Muscle layer of duodenum (tissue), 2 donors: Measurements from ENCODE around the gene KCNJ3.

ENCODE experiments used
- H3K27ac ChIP-seq: one replicate; pipeline ENCODE4 v1.7.0; 2013; ENCODE audit warnings: mild to moderate bottlenecking, low read length
- H3K27me3 ChIP-seq: one replicate; pipeline ENCODE4 v1.7.0; 2013; ENCODE audit warnings: low read depth, mild to moderate bottlenecking, control low read depth, low read length
- H3K36me3 ChIP-seq, 2 donors: one replicate each; pipeline ENCODE4 v1.7.0; 2013; ENCODE audit warnings: low read length in 2 of 2, control low read depth in 1 of 2, mild to moderate bottlenecking in 1 of 2; ENCODE audit not compliant: insufficient read depth in 2 of 2, control insufficient read depth in 1 of 2
- H3K4me1 ChIP-seq, 2 donors: one replicate each; pipeline ENCODE4 v1.7.0; 2013; ENCODE audit warnings: low read length in 2 of 2, mild to moderate bottlenecking in 2 of 2, control low read depth in 1 of 2, moderate library complexity in 1 of 2; ENCODE audit not compliant: insufficient read depth in 2 of 2, control insufficient read depth in 1 of 2
- H3K4me3 ChIP-seq, 2 donors: one replicate each; pipeline ENCODE4 v1.7.0; 2013; ENCODE audit warnings: low read length in 2 of 2, low read depth in 1 of 2, mild to moderate bottlenecking in 1 of 2
- H3K9me3 ChIP-seq, 2 donors: one replicate each; pipeline ENCODE4 v1.7.0; 2013; ENCODE audit warnings: low read length in 2 of 2, control low read depth in 1 of 2, mild to moderate bottlenecking in 1 of 2; ENCODE audit not compliant: control insufficient read depth in 1 of 2
- donor health status: healthy.

Gene KCNJ3, protein sequence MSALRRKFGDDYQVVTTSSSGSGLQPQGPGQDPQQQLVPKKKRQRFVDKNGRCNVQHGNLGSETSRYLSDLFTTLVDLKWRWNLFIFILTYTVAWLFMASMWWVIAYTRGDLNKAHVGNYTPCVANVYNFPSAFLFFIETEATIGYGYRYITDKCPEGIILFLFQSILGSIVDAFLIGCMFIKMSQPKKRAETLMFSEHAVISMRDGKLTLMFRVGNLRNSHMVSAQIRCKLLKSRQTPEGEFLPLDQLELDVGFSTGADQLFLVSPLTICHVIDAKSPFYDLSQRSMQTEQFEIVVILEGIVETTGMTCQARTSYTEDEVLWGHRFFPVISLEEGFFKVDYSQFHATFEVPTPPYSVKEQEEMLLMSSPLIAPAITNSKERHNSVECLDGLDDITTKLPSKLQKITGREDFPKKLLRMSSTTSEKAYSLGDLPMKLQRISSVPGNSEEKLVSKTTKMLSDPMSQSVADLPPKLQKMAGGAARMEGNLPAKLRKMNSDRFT

DNA sequence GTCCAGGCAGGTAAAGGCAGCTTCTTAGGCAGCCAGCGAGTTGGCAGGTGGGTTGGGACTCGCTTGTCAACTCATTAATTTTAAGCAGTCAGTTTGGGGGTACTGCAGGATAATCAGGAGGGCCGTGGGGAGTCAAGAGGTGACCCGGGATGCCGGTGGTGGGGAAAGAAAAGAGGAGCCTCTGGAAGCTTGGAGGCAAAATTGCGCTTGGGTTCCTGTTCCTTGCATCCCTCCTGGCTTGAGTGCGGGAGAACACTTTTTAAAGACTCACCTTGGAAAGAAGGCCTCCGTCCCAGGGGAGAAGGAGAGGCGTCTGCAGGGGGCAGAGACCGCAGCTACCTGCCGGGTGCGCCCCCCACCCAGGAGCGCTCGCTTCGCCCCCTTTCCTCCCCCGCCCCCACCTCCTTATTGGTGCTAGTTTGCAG is at the start of gene KCNJ3:
KCNJ3 (plus strand) TSS at position 400 of the 425 bp plus-strand sequence. CDS start 81 bp downstream, outside the sequence.
- peak within 1 kb of the TSS; percentile 0 for H3K27ac ChIP-seq
- no peaks in the 10 kb centered on the region for H3K9me3 ChIP-seq
- H3K27me3 ChIP-seq, result peaks cover 14% of the 10 kb centered on the region
- H3K4me3 ChIP-seq, result peak within 1 kb of the TSS; percentile 63 to 66
- peaks cover 0 to 23% of the 10 kb centered on the region in 2 donors for H3K4me1 ChIP-seq
- no peaks in the 10 kb centered on the region for H3K36me3 ChIP-seq

DNA sequence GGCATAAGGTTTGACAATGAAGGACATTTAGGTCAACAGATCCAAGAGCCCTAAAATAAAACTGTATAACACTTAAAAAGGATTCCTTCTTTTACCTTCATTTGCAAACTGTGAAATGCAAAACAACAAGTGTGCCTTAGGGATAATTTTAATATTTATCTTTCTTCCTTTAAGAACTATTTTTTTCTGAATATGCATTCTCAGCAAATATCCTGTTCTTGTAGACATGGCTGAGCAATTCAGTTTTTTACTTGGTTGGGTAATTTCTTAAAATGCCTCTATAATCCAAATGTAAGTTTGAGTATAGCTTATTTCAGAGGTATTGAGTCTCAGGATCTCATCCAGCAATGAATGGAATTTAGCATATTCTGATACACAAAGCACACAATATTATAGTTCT is 43.0 kb upstream of the KCNJ3 start:
- no peaks in the 10 kb centered on the region for H3K27me3 ChIP-seq
- no peaks in the 10 kb centered on the region for H3K4me1 ChIP-seq
- no peak overlapping the region for H3K27ac ChIP-seq
- H3K9me3 ChIP-seq, result no peaks in the 10 kb centered on the region
- no peak overlapping the region for H3K4me3 ChIP-seq
- no peaks in the 10 kb centered on the region for H3K36me3 ChIP-seq

DNA sequence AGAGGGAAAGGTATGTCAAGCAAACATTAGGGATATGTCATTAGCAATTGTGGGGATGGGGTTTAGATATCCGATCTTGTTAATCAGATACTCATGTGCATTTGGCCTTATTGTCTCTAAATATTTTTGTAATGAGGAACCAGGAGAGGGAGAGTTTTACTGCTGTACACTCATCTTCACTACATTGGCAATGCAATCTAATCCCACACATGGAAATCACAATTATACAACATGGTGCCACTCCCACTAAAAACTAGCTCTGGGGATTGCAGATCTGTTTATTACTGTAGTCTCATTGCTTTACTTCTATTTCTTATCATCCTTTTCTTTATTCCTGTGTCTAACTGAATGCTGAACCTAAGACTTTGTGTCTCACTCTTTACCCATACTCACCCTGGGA is 39.6 kb upstream of the KCNJ3 start:
- Histone ChIP-seq H3K4me3 (no peak overlapping the region), H3K4me1 (no peaks in the 10 kb centered on the region), H3K27ac (no peak overlapping the region), H3K27me3 (no peaks in the 10 kb centered on the region), H3K9me3 (no peaks in the 10 kb centered on the region), H3K36me3 (no peaks in the 10 kb centered on the region)

DNA sequence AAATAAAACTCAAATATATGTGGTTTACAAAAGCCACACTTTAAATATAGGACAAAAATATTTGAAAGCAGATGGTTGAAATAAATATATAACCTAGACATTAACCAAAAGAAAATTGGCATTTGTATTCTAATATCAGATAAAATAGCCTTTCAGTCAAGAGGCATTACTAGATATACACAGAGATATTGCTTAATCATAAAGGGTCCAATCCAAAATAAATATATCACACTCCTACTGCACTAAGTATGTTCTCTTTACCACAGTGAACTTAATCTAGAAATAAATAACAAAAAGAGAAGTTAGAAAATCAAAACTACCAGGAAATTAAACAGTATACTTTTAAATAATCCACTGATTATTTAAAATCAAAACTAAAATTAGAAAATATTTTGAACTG is 34.2 kb upstream of the KCNJ3 start:
- H3K4me3 ChIP-seq, result no peak overlapping the region
- H3K36me3 ChIP-seq, result no peaks in the 10 kb centered on the region
- H3K4me1 ChIP-seq, result no peaks in the 10 kb centered on the region
- H3K9me3 ChIP-seq, result no peaks in the 10 kb centered on the region
- H3K27me3 ChIP-seq, result no peaks in the 10 kb centered on the region
- no peak overlapping the region for H3K27ac ChIP-seq

DNA sequence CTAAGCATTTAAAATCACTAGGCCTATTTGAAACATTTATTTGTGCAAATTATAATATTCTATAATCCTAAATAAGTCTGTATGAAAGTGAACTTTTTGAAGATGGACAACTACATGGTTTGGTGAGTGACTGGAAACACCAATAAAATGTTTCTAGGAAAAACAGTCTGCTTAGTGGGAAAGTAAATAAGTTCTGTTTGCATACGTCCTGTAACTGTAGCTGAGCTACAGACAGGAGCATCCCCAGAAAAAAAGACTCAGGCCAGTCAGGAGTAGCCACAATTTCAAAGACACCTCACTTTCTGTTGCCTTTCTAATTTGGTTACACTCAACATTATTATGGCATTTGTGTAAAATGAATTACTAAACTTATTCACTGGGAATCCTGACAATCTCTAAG is 28.4 kb upstream of the KCNJ3 start:
- Histone ChIP-seq H3K9me3 (no peaks in the 10 kb centered on the region), H3K4me3 (no peak overlapping the region)

DNA sequence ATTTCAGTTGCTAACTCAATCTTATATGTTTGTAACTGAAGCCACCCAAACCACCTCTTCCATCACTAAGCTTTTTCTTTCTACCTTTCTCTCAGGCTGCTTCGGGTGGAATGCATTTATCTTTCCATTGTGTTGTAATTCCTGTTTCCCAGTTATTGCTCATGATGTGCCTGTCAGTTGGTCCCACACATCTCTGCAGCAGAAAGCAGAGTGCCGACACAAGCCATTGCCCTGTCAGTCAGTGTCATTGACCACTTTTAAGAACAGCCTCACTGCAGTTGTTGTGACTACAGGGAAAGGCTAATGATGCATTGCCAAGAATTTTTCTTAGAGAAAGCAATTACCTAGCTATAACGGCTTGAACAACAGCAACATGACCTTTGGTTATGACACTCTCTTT is 24.8 kb upstream of the KCNJ3 start:
- Histone ChIP-seq H3K27ac (no peak overlapping the region), H3K9me3 (no peaks in the 10 kb centered on the region), H3K36me3 (no peaks in the 10 kb centered on the region), H3K4me3 (no peak overlapping the region), H3K27me3 (no peaks in the 10 kb centered on the region), H3K4me1 (no peaks in the 10 kb centered on the region)

More for the DNA sequence above, 28.4 kb upstream of the KCNJ3 start:
- Histone ChIP-seq H3K36me3 (no peaks in the 10 kb centered on the region), H3K27ac (no peak overlapping the region), H3K4me1 (no peaks in the 10 kb centered on the region), H3K27me3 (no peaks in the 10 kb centered on the region)

DNA sequence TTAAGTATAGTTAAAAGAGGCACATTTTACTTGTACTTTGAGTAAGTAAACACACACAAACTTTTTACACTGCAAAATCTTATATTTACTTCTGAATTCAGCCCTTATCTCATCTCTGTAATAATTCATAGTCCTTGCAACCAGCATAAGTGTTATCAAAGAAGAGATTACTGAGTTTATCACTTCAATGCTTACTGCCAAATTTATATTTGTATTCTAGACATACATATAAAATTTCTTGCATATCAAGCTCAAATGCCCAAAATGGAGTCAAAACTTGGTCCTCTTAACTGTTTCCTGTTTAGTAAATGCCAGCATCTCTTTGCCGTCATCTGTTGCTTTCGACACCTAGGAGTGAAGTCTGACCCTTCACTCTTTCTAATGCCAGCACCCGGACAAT is 21.1 kb upstream of the KCNJ3 start:
- Histone ChIP-seq H3K9me3 (no peaks in the 10 kb centered on the region), H3K27me3 (no peaks in the 10 kb centered on the region), H3K4me3 (no peak overlapping the region), H3K4me1 (no peaks in the 10 kb centered on the region), H3K27ac (no peak overlapping the region), H3K36me3 (no peaks in the 10 kb centered on the region)

DNA sequence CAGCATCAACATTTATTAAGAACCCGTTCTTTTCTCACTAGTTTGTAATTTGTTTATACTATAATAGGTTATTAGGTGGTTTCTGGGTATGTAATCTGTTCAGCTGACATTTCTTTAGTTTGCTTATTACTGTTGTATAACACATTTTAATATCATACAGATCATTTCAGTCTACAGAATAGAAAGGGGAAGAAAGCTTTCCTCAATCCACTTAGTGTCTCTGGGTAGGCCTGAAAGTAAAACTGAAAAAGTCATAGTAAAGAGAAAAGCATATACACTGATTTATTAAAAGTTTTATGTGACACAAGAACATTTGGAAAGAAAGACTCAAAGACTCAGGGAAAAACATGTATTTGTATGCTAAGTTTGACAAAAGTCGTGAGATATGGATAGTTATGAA is 16.8 kb upstream of the KCNJ3 start:
- Histone ChIP-seq H3K9me3 (no peaks in the 10 kb centered on the region), H3K27me3 (no peaks in the 10 kb centered on the region), H3K27ac (no peak overlapping the region), H3K4me1 (no peaks in the 10 kb centered on the region), H3K4me3 (no peak overlapping the region), H3K36me3 (no peaks in the 10 kb centered on the region)

DNA sequence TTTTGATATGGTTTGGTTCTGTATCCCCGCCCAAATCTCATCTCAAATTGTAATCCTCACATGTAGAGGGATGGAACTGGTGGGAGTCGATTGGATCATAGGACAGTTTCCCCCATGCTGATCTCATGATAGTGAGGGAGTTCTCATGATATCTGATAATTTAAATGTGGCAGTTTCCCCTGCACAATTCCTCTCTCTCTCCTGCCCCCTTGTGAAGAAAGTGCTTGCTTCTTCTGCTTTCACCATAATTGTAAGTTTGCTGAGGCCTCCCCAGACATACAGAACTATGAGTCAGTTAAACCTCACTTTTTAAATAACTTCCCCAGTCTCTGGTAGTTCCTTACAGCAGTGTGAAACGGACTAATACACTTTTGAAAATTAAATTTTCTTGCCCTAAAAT is 12.3 kb upstream of the KCNJ3 start:
- Histone ChIP-seq H3K4me3 (no peak overlapping the region), H3K36me3 (no peaks in the 10 kb centered on the region), H3K9me3 (no peaks in the 10 kb centered on the region), H3K4me1 (no peaks in the 10 kb centered on the region), H3K27ac (no peak overlapping the region), H3K27me3 (no peaks in the 10 kb centered on the region)

DNA sequence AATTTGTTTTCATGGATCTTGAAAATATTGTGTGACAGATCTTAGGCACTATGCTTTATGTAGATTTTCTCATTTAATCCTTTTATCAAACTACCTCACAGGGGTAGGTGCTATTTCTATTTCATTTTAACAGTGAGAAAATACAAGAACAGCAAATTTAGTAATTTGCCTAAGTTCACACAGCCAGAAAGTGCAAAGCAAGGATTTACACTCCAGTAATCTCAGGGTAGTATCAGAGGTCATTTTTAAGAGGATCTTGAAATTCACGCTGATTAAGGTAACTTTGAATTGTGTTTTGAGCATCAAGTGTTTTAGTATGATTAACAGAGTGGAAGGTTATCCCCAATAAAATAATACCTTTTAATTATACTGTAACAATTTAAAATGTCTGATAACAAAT is 10.1 kb upstream of the KCNJ3 start:
- no peaks in the 10 kb centered on the region for H3K4me1 ChIP-seq
- no peaks in the 10 kb centered on the region for H3K27me3 ChIP-seq
- H3K4me3 ChIP-seq, result no peak overlapping the region
- H3K9me3 ChIP-seq, result no peaks in the 10 kb centered on the region
- no peaks in the 10 kb centered on the region for H3K36me3 ChIP-seq
- no peak overlapping the region for H3K27ac ChIP-seq

DNA sequence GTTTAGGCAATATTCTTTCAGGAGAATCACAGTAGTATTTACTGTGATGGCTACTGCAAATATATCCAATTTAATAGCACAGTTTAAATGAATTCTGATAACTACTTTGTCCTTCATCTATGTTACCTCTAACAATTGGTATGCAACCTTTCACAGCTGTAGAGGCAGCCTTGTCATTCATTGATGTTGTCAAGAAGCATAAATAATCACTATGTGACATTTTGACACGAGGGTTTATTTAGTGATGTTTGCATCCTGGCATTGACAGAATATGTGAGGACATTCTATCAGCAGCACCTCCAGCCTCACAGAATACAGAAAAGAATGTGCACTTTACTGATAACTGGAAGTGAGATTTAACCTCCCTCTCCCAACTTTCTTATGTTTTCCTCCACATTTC is 9.3 kb upstream of the KCNJ3 start:
- Histone ChIP-seq H3K4me1 (no peaks in the 10 kb centered on the region), H3K27ac (no peak overlapping the region), H3K36me3 (no peaks in the 10 kb centered on the region), H3K27me3 (no peaks in the 10 kb centered on the region), H3K9me3 (no peaks in the 10 kb centered on the region), H3K4me3 (no peak overlapping the region)

DNA sequence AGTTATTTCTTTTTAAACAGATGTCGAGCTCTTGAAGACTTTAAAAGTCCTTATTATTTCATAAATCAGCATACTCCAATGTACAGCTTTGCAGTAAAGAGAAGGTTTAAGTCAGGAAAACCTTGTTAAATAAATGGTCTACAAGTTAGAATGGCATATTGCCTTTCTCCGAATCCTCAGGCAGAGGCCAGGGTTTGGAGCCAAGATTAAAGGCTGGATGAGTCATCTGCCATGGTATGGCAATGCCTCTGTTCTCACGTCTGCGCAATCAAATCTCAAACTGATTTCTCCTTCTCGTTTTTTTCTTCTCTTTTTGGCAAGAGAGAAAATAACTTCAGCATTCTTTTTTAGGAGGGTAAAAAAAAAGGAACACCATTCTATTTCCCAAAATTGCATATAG is 5.6 kb upstream of the KCNJ3 start:
- H3K9me3 ChIP-seq, result no peaks in the 10 kb centered on the region
- peaks cover 0 to 12% of the 10 kb centered on the region in 2 donors for H3K4me1 ChIP-seq
- peaks cover 5% of the 10 kb centered on the region for H3K27me3 ChIP-seq
- H3K36me3 ChIP-seq, result no peaks in the 10 kb centered on the region
- H3K4me3 ChIP-seq, result no peak overlapping the region
- no peak overlapping the region for H3K27ac ChIP-seq
